ENCODE results near the gene UBFD1. TPM values are rescaled to one million over a fixed set of nuclear protein-coding genes. Genes with fewer than 3 reads are reported as not detected.

Gene UBFD1
- total and polyA plus RNA-seq, 4 donors, result 8.5 to 61.4 (median 31.4) TPM

GRCh38 chr16:23615805-23616204, 58.3 kb downstream of the UBFD1 start:
- no peak for TF ChIP-seq CTCF (IDR thresholded peaks at IDR 0.05; ENCODE audit: control extremely low read depth, extremely low read depth)
- WGBS, 2 donors, result 74 to 89% methylated on average over 9 of the region's 9 CpGs
- Histone ChIP-seq H3K36me3 (ENCODE audit: control insufficient read depth in 4 of 4, insufficient read depth in 4 of 4, low read length in 4 of 4) (peaks cover 0 to 25% (median 7%) of the 10 kb centered on the region in 4 donors), H3K4me3 (no peak overlapping the region), H3K4me1 (ENCODE audit: control insufficient read depth in 5 of 5, insufficient read depth in 5 of 5, low read length in 5 of 5) (no peaks in the 10 kb centered on the region), H3K9me3 (ENCODE audit: control insufficient read depth in 4 of 4, insufficient read depth in 3 of 4, low read length in 3 of 4) (no peaks in the 10 kb centered on the region), H3K9ac (ENCODE audit: insufficient read depth in 1 of 2, low read length in 2 of 2) (no peak overlapping the region), H3K27me3 (ENCODE audit: control insufficient read depth in 3 of 3, insufficient read depth in 3 of 3, low read length in 2 of 3) (no peaks in the 10 kb centered on the region), H3K27ac (ENCODE audit: low read depth in 1 of 2, low read length in 1 of 2) (no peak overlapping the region)
- DNase-seq (no peak), ATAC-seq (ENCODE audit: insufficient read depth, low FRiP score) (no peak)

Other genes with a start within 250 kb of the UBFD1 start
- 10 to 100 TPM; 24.1 to 34.0 TPM for gene COG7, start 104.5 kb upstream of the UBFD1 start, total RNA-seq
- gene COG7, start 104.5 kb upstream of the UBFD1 start, polyA plus RNA-seq, result 10 to 100 TPM; 14.9 to 16.0 TPM
- gene GGA2, start 47.2 kb upstream of the UBFD1 start, total RNA-seq, result 100 to 1,000 TPM in 1 of 2 donors, 10 to 100 TPM in 1; 88.5 to 118 TPM
- gene GGA2, start 47.2 kb upstream of the UBFD1 start, polyA plus RNA-seq, result 10 to 100 TPM; 29.4 to 39.3 TPM
- gene EARS2, start 377 bp upstream of the UBFD1 start, total RNA-seq, result 10 to 100 TPM; 25.2 to 25.7 TPM
- 10 to 100 TPM; 17.7 to 19.3 TPM for gene EARS2, start 377 bp upstream of the UBFD1 start, polyA plus RNA-seq
- gene NDUFAB1, start 38.6 kb downstream of the UBFD1 start, total RNA-seq, result 10 to 100 TPM; 67.4 to 83.7 TPM
- gene NDUFAB1, start 38.6 kb downstream of the UBFD1 start, polyA plus RNA-seq, result 100 to 1,000 TPM in 1 of 2 donors, 10 to 100 TPM in 1; 96.5 to 127 TPM
- gene PALB2, start 83.6 kb downstream of the UBFD1 start, total RNA-seq, result 10 to 100 TPM in 1 of 2 donors, 1 to 10 TPM in 1; 8.3 to 12.0 TPM
- gene PALB2, start 83.6 kb downstream of the UBFD1 start, polyA plus RNA-seq, result 10 to 100 TPM in 1 of 2 donors, 1 to 10 TPM in 1; 6.3 to 12.9 TPM
- 10 to 100 TPM; 39.0 to 46.2 TPM for gene DCTN5, start 83.7 kb downstream of the UBFD1 start, total RNA-seq
- 10 to 100 TPM; 10.5 to 30.4 TPM for gene DCTN5, start 83.7 kb downstream of the UBFD1 start, polyA plus RNA-seq
- 1 to 10 TPM; 3.2 to 3.3 TPM for gene PLK1, start 121.2 kb downstream of the UBFD1 start, total RNA-seq
- gene PLK1, start 121.2 kb downstream of the UBFD1 start, polyA plus RNA-seq, result 1 to 10 TPM; 1.9 to 3.6 TPM
- gene ERN2, start 155.5 kb downstream of the UBFD1 start, total RNA-seq, result 10 to 100 TPM in 1 of 2 donors, under 1 TPM in 1; 0.46 to 10.6 TPM
- gene ERN2, start 155.5 kb downstream of the UBFD1 start, polyA plus RNA-seq, result 1 to 10 TPM; 2.6 to 4.4 TPM
- gene CHP2, start 197.3 kb downstream of the UBFD1 start, total RNA-seq, result 1 to 10 TPM in 1 of 2 donors, not detected in 1; 2.0 TPM
- gene CHP2, start 197.3 kb downstream of the UBFD1 start, polyA plus RNA-seq, result under 1 TPM; 0.06 TPM

All from lung (tissue), 12 donors.